OCI-LY3 (cell line): ENCODE results near the gene NBEAL2.

ENCODE experiments used
- H2AFZ ChIP-seq: fragments of 200-600, 300-600 bp; shearing (Covaris generic); 2 replicates; pipeline ENCODE4 v1.6.0; 2014; ENCODE audit warnings: antibody characterized with exemption, low read depth, low read length
- H3K27ac ChIP-seq: fragments of 200-600, 300-600 bp; sonication (generic); 2 replicates; pipeline ENCODE4 v1.5.1; 2014; ENCODE audit warnings: mild to moderate bottlenecking, low read length, moderate library complexity, mixed read lengths
- H3K27me3 ChIP-seq: fragments of 200-600, 300-600 bp; sonication (generic); 2 replicates; pipeline ENCODE4 v1.6.1; 2014; ENCODE audit warnings: low read depth, low read length, mixed read lengths
- H3K36me3 ChIP-seq: fragments of 200-600, 300-600 bp; sonication (generic); replicated peaks from 2 replicates; pipeline ENCODE3; 2014; ENCODE audit warnings: low read depth, low read length, mixed read lengths
- H3K4me1 ChIP-seq: fragments of 300-600, 200-600 bp; sonication (generic); 2 replicates; pipeline ENCODE4 v1.6.1; 2014; ENCODE audit warnings: low read length, mixed read lengths
- H3K4me2 ChIP-seq: fragments of 200-600, 300-600 bp; sonication (generic); 2 replicates; pipeline ENCODE4 v1.6.1; 2014; ENCODE audit warnings: low read length, mixed read lengths
- H3K4me3 ChIP-seq: fragments of 300-600, 200-600 bp; sonication (generic); 2 replicates; pipeline ENCODE4 v1.5.1; 2014; ENCODE audit warnings: antibody characterized with exemption, mild to moderate bottlenecking, low read length, moderate library complexity
- H3K79me2 ChIP-seq: fragments of 300-600, 200-600 bp; shearing (Covaris generic); 2 replicates; pipeline ENCODE4 v1.6.1; 2014; ENCODE audit warnings: mild to moderate bottlenecking, low read length, mixed read lengths
- H3K9ac ChIP-seq: fragments of 300-600, 200-600 bp; shearing (Covaris generic); 2 replicates; pipeline ENCODE4 v1.6.0; 2014; ENCODE audit warnings: mild to moderate bottlenecking, low read length, moderate library complexity
- H3K9me3 ChIP-seq: fragments of 200-600, 300-600 bp; shearing (Covaris generic); 2 replicates; pipeline ENCODE4 v1.6.1; 2014; ENCODE audit warnings: low read length, mixed read lengths; ENCODE audit not compliant: insufficient read depth
- H4K20me1 ChIP-seq: fragments of 200-600, 300-600 bp; sonication (generic); 2 replicates; pipeline ENCODE4 v1.6.1; 2016; ENCODE audit warnings: low read length, mixed read lengths; ENCODE audit not compliant: insufficient read depth
- CTCF ChIP-seq: fragments of 200-600, 300-600 bp; sonication (generic); IDR thresholded peaks from 2 replicates; pipeline ENCODE4 v1.5.1; 2014; ENCODE audit warnings: antibody characterized with exemption, low read length, low read depth
- EZH2phosphoT487 ChIP-seq: fragments of 200-600 bp; shearing (Covaris generic); IDR thresholded peaks from 2 replicates; pipeline ENCODE4 v1.6.1; 2018; ENCODE audit warnings: antibody characterized with exemption, mixed run types, low read depth

The NBEAL2 gene

GRCh38 chr3:46993986-46994385 lies 14.5 kb downstream of the NBEAL2 start:
- Histone ChIP-seq H3K4me3 (no peak overlapping the region), H3K4me2 (no peak overlapping the region), H3K79me2 (no peaks in the 10 kb centered on the region), H3K9ac (no peak overlapping the region), H3K9me3 (no peaks in the 10 kb centered on the region), H3K27me3 (no peaks in the 10 kb centered on the region), H3K36me3 (peaks cover 42% of the 10 kb centered on the region), H3K4me1 (peaks cover 28% of the 10 kb centered on the region), H2AFZ (no peak overlapping the region), H4K20me1 (no peaks in the 10 kb centered on the region), H3K27ac (no peak overlapping the region)
- no peak for TF ChIP-seq EZH2phosphoT487
- TF ChIP-seq CTCF = no peak

- Histone ChIP-seq H4K20me1 (no peaks in the 10 kb centered on the region), H3K27ac (no peak overlapping the region), H3K27me3 (no peaks in the 10 kb centered on the region), H3K4me1 (peaks cover 18% of the 10 kb centered on the region), H2AFZ (no peak overlapping the region), H3K4me2 (no peak overlapping the region), H3K36me3 (peaks cover 45% of the 10 kb centered on the region), H3K4me3 (no peak overlapping the region), H3K9me3 (no peaks in the 10 kb centered on the region), H3K79me2 (no peaks in the 10 kb centered on the region), H3K9ac (no peak overlapping the region)
- TF ChIP-seq EZH2phosphoT487 = no peak
- no peak for TF ChIP-seq CTCF
Measured at GRCh38 chr3:46994801-46995731, 15.6 kb downstream of the NBEAL2 start.

- peaks cover 52% of the 10 kb centered on the region for H3K36me3 ChIP-seq
Measured at GRCh38 chr3:46995901-46996562, 16.6 kb downstream of the NBEAL2 start.

More at GRCh38 chr3:46995901-46996562, 16.6 kb downstream of the NBEAL2 start:
- H3K9ac ChIP-seq = no peak overlapping the region
- no peaks in the 10 kb centered on the region for H4K20me1 ChIP-seq
- no peaks in the 10 kb centered on the region for H3K79me2 ChIP-seq
- no peak overlapping the region for H3K4me2 ChIP-seq
- no peak overlapping the region for H3K4me3 ChIP-seq
- H3K27ac ChIP-seq = no peak overlapping the region
- H3K9me3 ChIP-seq = no peaks in the 10 kb centered on the region
- peaks cover 8% of the 10 kb centered on the region for H3K4me1 ChIP-seq
- H2AFZ ChIP-seq = no peak overlapping the region
- no peak for TF ChIP-seq CTCF
- TF ChIP-seq EZH2phosphoT487 = no peak
- H3K27me3 ChIP-seq = no peaks in the 10 kb centered on the region
